SK-N-SH treated with all-trans-retinoic acid at 6 μM for 48 hours (cell line): ENCODE data around the gene RUFY3.

Experiments
- TOX ChIP-seq: fragments of 250-450 bp; sonication (Bioruptor Pico); IDR thresholded peaks from 2 replicates; pipeline ENCODE4 v1.8.0; 2021; ENCODE audit warnings: mild to moderate bottlenecking, moderate library complexity, borderline replicate concordance
- ZFP3 ChIP-seq: fragments of 250-450 bp; sonication (Bioruptor Pico); IDR thresholded peaks from 2 replicates; pipeline ENCODE4 v1.5.0; 2020; ENCODE audit warnings: mild to moderate bottlenecking, moderate library complexity
- ZNF70 ChIP-seq: fragments of 450-650 bp; formaldehyde crosslinking; IDR thresholded peaks from 2 replicates; pipeline ENCODE4 v1.5.0; 2020; ENCODE audit warnings: mild to moderate bottlenecking, moderate library complexity
- TF ChIP-seq, protein P1 (sequence below): fragments of 250-450 bp; sonication (Bioruptor Pico); IDR thresholded peaks from 2 replicates; pipeline ENCODE4 v1.8.0; 2021; ENCODE audit warnings: low read depth, mild to moderate bottlenecking, moderate library complexity, borderline replicate concordance
- TF ChIP-seq, protein P2 (sequence below): fragments of 250-450 bp; sonication (Bioruptor Pico); IDR thresholded peaks from 2 replicates; pipeline ENCODE4 v1.5.1; 2020; ENCODE audit warnings: low read depth, mild to moderate bottlenecking, moderate library complexity
- TF ChIP-seq, protein P3 (sequence below): fragments of 250-450 bp; sonication (Bioruptor Pico); IDR thresholded peaks from 2 replicates; pipeline ENCODE4 v1.8.0; 2020; ENCODE audit warnings: mild to moderate bottlenecking, moderate library complexity, borderline replicate concordance

DNA sequence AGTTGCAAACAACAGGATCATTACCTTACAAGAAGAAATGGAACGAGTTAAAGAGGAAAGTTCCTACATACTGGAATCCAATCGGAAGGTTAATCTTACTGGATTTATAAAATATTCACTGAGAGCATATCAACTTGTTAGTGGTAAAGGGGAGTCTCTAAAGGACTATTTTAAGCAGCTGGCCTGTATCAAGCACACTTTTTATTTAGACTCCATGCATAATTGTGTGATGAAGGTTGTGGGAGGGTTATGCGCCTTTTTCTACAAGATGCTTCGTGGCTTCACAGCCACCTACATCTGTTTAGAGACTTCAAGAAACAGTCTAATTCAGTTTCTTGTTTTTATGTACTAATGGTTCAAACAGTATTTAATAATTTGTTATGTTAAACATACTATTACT lies 61.3 kb downstream of the RUFY3 start:
- TF ChIP-seq ZFP3 (no peak), ZNF70 (CRISPR knock-in tag) (no peak), TOX (no peak)
- TF ChIP-seq, protein P1, sequence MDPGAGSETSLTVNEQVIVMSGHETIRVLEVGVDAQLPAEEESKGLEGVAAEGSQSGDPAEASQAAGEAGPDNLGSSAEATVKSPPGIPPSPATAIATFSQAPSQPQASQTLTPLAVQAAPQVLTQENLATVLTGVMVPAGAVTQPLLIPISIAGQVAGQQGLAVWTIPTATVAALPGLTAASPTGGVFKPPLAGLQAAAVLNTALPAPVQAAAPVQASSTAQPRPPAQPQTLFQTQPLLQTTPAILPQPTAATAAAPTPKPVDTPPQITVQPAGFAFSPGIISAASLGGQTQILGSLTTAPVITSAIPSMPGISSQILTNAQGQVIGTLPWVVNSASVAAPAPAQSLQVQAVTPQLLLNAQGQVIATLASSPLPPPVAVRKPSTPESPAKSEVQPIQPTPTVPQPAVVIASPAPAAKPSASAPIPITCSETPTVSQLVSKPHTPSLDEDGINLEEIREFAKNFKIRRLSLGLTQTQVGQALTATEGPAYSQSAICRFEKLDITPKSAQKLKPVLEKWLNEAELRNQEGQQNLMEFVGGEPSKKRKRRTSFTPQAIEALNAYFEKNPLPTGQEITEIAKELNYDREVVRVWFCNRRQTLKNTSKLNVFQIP (CRISPR knock-in tag), result no peak
- TF ChIP-seq, protein P2, sequence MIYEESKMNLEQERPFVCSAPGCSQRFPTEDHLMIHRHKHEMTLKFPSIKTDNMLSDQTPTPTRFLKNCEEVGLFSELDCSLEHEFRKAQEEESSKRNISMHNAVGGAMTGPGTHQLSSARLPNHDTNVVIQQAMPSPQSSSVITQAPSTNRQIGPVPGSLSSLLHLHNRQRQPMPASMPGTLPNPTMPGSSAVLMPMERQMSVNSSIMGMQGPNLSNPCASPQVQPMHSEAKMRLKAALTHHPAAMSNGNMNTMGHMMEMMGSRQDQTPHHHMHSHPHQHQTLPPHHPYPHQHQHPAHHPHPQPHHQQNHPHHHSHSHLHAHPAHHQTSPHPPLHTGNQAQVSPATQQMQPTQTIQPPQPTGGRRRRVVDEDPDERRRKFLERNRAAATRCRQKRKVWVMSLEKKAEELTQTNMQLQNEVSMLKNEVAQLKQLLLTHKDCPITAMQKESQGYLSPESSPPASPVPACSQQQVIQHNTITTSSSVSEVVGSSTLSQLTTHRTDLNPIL, result no peak
- TF ChIP-seq, protein P3, sequence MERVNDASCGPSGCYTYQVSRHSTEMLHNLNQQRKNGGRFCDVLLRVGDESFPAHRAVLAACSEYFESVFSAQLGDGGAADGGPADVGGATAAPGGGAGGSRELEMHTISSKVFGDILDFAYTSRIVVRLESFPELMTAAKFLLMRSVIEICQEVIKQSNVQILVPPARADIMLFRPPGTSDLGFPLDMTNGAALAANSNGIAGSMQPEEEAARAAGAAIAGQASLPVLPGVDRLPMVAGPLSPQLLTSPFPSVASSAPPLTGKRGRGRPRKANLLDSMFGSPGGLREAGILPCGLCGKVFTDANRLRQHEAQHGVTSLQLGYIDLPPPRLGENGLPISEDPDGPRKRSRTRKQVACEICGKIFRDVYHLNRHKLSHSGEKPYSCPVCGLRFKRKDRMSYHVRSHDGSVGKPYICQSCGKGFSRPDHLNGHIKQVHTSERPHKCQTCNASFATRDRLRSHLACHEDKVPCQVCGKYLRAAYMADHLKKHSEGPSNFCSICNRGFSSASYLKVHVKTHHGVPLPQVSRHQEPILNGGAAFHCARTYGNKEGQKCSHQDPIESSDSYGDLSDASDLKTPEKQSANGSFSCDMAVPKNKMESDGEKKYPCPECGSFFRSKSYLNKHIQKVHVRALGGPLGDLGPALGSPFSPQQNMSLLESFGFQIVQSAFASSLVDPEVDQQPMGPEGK (CRISPR knock-in tag), result no peak
